Upper lobe of left lung (tissue), 4 donors: ENCODE measurements around the gene PTPRN2.

Experiments used
- EP300 ChIP-seq, 4 donors: sonication (generic); formaldehyde crosslinking; IDR thresholded peaks; one replicate each; pipeline ENCODE4 v1.5.1; 2017; ENCODE audit warnings: antibody characterized with exemption in 4 of 4, control low read depth in 2 of 4
- POLR2A ChIP-seq, 4 donors: fragments of 450-650 bp; IDR thresholded peaks; one replicate each; pipeline ENCODE4 v1.5.1; 2016 to 2017; ENCODE audit warnings: antibody characterized with exemption in 4 of 4, mild to moderate bottlenecking in 2 of 4
- POLR2AphosphoS5 ChIP-seq, 2 donors: sonication (generic); formaldehyde crosslinking; IDR thresholded peaks; one replicate each; pipeline ENCODE4 v1.5.1; 2017; ENCODE audit warnings: antibody characterized with exemption in 2 of 2
- TF ChIP-seq, protein P1 (sequence below), 6 experiments: fragments of 450-650 bp in 4 of 6; fragments of 200-600 bp in 2 of 6; sonication (generic) in 2 of 6; IDR thresholded peaks; one replicate each; pipeline ENCODE4 v1.5.1; 2016 to 2019; ENCODE audit warnings: antibody characterized with exemption in 6 of 6

DNA sequence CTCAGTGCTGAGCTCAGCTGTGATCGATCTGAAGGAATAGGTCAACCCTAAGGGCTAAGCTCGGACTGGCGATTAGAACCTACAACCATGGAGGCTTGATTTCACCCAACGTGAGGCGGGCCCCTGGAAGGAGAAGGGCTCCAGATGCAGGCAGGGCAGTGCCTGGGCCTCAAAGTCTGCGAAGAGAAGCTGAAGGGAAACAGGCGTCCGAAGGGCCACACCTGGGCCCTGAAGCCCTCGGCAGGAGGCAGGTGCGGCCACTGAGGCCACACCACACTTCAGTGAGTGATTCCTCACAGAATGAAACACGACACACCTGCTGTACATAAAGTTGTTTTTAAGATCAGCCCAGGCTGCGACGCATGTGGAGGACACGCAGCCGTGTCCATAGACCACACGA, 198.7 kb downstream of the PTPRN2 start:
- TF ChIP-seq, protein P1, sequence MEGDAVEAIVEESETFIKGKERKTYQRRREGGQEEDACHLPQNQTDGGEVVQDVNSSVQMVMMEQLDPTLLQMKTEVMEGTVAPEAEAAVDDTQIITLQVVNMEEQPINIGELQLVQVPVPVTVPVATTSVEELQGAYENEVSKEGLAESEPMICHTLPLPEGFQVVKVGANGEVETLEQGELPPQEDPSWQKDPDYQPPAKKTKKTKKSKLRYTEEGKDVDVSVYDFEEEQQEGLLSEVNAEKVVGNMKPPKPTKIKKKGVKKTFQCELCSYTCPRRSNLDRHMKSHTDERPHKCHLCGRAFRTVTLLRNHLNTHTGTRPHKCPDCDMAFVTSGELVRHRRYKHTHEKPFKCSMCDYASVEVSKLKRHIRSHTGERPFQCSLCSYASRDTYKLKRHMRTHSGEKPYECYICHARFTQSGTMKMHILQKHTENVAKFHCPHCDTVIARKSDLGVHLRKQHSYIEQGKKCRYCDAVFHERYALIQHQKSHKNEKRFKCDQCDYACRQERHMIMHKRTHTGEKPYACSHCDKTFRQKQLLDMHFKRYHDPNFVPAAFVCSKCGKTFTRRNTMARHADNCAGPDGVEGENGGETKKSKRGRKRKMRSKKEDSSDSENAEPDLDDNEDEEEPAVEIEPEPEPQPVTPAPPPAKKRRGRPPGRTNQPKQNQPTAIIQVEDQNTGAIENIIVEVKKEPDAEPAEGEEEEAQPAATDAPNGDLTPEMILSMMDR (IDR thresholded peaks at IDR 0.05): no peak
- TF ChIP-seq POLR2AphosphoS5 (IDR thresholded peaks at IDR 0.05) (no peak), EP300 (IDR thresholded peaks at IDR 0.05) (no peak), POLR2A (IDR thresholded peaks at IDR 0.05) (no peak)
